Gastrocnemius medialis (tissue), 4 donors: ENCODE data around the gene MYL11.

Experiments used
- POLR2A ChIP-seq, 2 donors: fragments of 450-650 bp; IDR thresholded peaks; one replicate each; pipeline ENCODE4 v1.6.1; 2017; ENCODE audit warnings: antibody characterized with exemption in 2 of 2, mild to moderate bottlenecking in 2 of 2, moderate library complexity in 2 of 2
- TF ChIP-seq, protein P1 (sequence below), 5 experiments: fragments of 450-650 bp in 3 of 5; fragments of 200-600 bp in 2 of 5; sonication (generic) in 2 of 5; IDR thresholded peaks in 4 of 5; conservative IDR thresholded peaks in 1 of 5; 1 replicate in 4 of 5; 2 replicates in 1 of 5; pipeline ENCODE4 v1.5.1; 2016 to 2019; ENCODE audit warnings: antibody characterized with exemption in 5 of 5, mild to moderate bottlenecking in 3 of 5, moderate library complexity in 3 of 5

DNA sequence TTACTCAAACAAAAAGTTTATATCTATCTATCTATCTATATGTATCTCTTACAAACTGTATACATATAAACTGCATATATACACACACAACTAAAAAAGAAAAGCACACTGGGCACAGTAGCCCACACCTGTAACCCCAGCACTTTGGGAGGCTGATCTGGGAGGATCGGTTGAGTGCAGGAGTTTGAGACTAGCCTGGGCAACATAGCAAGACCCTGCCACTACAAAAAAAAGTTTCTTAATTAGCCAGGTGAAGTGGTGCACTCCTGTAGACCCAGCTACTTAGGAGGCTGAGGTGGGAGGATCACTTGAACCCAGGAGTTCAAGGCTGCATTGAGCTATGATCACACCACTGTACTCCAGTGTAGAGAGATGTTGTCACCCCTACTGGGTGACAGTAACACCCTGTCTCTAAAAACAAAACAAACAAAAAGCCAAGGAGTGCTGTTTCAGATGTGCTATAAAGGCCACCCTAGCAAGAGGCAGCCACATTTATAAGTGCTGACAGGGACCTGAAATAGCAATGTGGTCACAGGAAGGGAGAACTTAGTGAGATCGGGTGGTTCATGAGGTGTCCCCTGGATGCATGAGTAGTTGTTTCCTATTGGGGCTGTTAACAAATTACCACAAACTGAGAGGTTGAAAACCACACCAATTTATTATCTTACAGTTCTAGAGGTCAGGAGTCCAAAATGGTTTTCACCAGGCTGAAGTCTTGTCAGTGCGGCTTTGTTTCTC is 24.3 kb upstream of the MYL11 start:
- TF ChIP-seq, protein P1, sequence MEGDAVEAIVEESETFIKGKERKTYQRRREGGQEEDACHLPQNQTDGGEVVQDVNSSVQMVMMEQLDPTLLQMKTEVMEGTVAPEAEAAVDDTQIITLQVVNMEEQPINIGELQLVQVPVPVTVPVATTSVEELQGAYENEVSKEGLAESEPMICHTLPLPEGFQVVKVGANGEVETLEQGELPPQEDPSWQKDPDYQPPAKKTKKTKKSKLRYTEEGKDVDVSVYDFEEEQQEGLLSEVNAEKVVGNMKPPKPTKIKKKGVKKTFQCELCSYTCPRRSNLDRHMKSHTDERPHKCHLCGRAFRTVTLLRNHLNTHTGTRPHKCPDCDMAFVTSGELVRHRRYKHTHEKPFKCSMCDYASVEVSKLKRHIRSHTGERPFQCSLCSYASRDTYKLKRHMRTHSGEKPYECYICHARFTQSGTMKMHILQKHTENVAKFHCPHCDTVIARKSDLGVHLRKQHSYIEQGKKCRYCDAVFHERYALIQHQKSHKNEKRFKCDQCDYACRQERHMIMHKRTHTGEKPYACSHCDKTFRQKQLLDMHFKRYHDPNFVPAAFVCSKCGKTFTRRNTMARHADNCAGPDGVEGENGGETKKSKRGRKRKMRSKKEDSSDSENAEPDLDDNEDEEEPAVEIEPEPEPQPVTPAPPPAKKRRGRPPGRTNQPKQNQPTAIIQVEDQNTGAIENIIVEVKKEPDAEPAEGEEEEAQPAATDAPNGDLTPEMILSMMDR (IDR thresholded peaks at IDR 0.05 in 4 of 5, conservative IDR thresholded peaks at IDR 0.05 in 1 of 5), result no peak
- no peak for TF ChIP-seq POLR2A (IDR thresholded peaks at IDR 0.05)
